Prostate gland (tissue), 2 donors: ENCODE data around the gene PIP5K1B. TPM values are rescaled to one million over a fixed set of nuclear protein-coding genes. Genes with fewer than 3 reads are reported as not detected.

ENCODE experiments used
- DNase-seq: peaks from one replicate; pipeline ENCODE4 v3.0.0-alpha.2; 2019; ENCODE audit warnings: low spot score
- H3K27ac ChIP-seq, 2 donors: fragments of 200-600 bp; sonication (generic); 2 replicates each; pipeline ENCODE4 v1.5.1; 2017 to 2019
- H3K27me3 ChIP-seq: fragments of 200-600 bp; sonication (generic); replicated peaks from 2 replicates; pipeline ENCODE4 v1.5.1; 2019; ENCODE audit not compliant: insufficient read depth
- H3K36me3 ChIP-seq, 2 donors: fragments of 200-600 bp; sonication (generic); 1 replicate in 1 of 2; 2 replicates in 1 of 2; pipeline versions ENCODE4 v1.5.1 to v1.8.1; 2017 to 2019
- H3K4me1 ChIP-seq: fragments of 200-600 bp; sonication (generic); replicated peaks from 2 replicates; pipeline ENCODE4 v1.5.1; 2019
- H3K4me3 ChIP-seq, 2 donors: fragments of 200-600 bp; sonication (generic); 2 replicates each; pipeline ENCODE4 v1.5.1; 2017 to 2019
- H3K9me3 ChIP-seq: fragments of 200-600 bp; sonication (generic); 2 replicates; pipeline ENCODE4 v1.5.1; 2017
- POLR2A ChIP-seq: fragments of 450-650 bp; IDR thresholded peaks from one replicate; pipeline ENCODE4 v1.6.1; 2016; ENCODE audit warnings: antibody characterized with exemption, mild to moderate bottlenecking
- POLR2AphosphoS5 ChIP-seq: sonication (generic); formaldehyde crosslinking; IDR thresholded peaks from one replicate; pipeline ENCODE4 v1.6.1; 2017; ENCODE audit warnings: antibody characterized with exemption
- WGBS: methylation state at CpG from one replicate; pipeline ENCODE4 v1.1.5; 2018; 5-methylcytosine and 5-hydroxymethylcytosine counted together
- intact Hi-C: fragments of 100-400 bp; cut with DNase I; formaldehyde crosslinking; loops from one replicate; pipeline ENCODE4 v1.14.2; 2022
- total RNA-seq, 2 donors: library from RNA; depleted of rRNA; stranded (reverse); fragments of >200 nt; gene quantifications; one replicate each; pipeline ENCODE4 v1.1.0, GENCODE V29; 2016
- TF ChIP-seq, protein P1 (sequence below), 4 experiments: fragments of 200-600 bp in 2 of 4; fragments of 450-650 bp in 2 of 4; sonication (generic) in 2 of 4; IDR thresholded peaks; 1 replicate in 3 of 4; 2 replicates in 1 of 4; pipeline ENCODE4 v1.5.1; 2016 to 2019; ENCODE audit warnings: antibody characterized with exemption in 4 of 4, mild to moderate bottlenecking in 2 of 4, moderate library complexity in 2 of 4

PIP5K1B gene
- total RNA-seq, 2 donors from 2014 or later = 1.6 to 38.3 TPM

- 45% methylated on average over 2 of the region's 2 CpGs for WGBS
- TF ChIP-seq POLR2AphosphoS5 = no peak
- no peak for TF ChIP-seq POLR2A
- TF ChIP-seq, protein P1, sequence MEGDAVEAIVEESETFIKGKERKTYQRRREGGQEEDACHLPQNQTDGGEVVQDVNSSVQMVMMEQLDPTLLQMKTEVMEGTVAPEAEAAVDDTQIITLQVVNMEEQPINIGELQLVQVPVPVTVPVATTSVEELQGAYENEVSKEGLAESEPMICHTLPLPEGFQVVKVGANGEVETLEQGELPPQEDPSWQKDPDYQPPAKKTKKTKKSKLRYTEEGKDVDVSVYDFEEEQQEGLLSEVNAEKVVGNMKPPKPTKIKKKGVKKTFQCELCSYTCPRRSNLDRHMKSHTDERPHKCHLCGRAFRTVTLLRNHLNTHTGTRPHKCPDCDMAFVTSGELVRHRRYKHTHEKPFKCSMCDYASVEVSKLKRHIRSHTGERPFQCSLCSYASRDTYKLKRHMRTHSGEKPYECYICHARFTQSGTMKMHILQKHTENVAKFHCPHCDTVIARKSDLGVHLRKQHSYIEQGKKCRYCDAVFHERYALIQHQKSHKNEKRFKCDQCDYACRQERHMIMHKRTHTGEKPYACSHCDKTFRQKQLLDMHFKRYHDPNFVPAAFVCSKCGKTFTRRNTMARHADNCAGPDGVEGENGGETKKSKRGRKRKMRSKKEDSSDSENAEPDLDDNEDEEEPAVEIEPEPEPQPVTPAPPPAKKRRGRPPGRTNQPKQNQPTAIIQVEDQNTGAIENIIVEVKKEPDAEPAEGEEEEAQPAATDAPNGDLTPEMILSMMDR (IDR thresholded peaks at IDR 0.05) = no peak
- no peak overlapping the region for H3K4me3 ChIP-seq
- no peaks in the 10 kb centered on the region for H3K9me3 ChIP-seq
- DNase-seq = no peak
- intact Hi-C loops = no loop called here
- no peaks in the 10 kb centered on the region for H3K27me3 ChIP-seq
- H3K36me3 ChIP-seq = no peaks in the 10 kb centered on the region
- no peak overlapping the region for H3K27ac ChIP-seq
- H3K4me1 ChIP-seq = no peaks in the 10 kb centered on the region
Observed at GRCh38 chr9:68970151-68970550, 265.1 kb downstream of the PIP5K1B start.

- Histone ChIP-seq H3K27ac (no peak overlapping the region), H3K4me3 (no peak overlapping the region), H3K9me3 (no peaks in the 10 kb centered on the region), H3K36me3 (no peaks in the 10 kb centered on the region), H3K4me1 (no peaks in the 10 kb centered on the region), H3K27me3 (no peaks in the 10 kb centered on the region)
- intact Hi-C loops = no loop called here
- TF ChIP-seq POLR2AphosphoS5 = no peak
- TF ChIP-seq POLR2A = no peak
- TF ChIP-seq, protein P1 (IDR thresholded peaks at IDR 0.05) = no peak
- DNase-seq = no peak
- 92% methylated on average over 3 of the region's 3 CpGs for WGBS
Observed at GRCh38 chr9:68973619-68974018, 268.6 kb downstream of the PIP5K1B start.

DNA sequence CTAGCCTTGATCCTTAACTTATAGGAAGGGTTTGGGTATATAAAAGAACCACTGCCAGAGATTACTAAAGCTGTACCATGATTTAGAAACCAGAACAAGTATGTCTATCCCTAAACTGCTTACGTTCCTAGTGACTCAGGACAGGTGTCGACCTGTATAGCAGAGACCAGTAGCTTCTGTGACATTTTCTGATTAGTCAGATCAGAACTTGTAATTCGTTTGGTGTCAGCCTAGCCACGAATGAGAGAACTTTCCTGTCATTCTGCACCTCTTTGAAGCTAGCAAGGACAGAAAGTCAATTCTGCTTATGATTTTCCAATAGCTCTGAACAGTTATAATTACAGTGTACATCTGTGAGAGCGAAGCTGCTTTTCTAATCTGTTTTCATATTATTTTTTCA, 269.4 kb downstream of the PIP5K1B start:
- intact Hi-C loops = no loop called here
- 81% methylated on average over 5 of the region's 5 CpGs for WGBS
- H3K9me3 ChIP-seq = no peaks in the 10 kb centered on the region
- no peaks in the 10 kb centered on the region for H3K4me1 ChIP-seq
- H3K27ac ChIP-seq = no peak overlapping the region
- no peak overlapping the region for H3K4me3 ChIP-seq
- no peaks in the 10 kb centered on the region for H3K27me3 ChIP-seq
- no peaks in the 10 kb centered on the region for H3K36me3 ChIP-seq
- no peak for DNase-seq
- TF ChIP-seq POLR2AphosphoS5 (no peak), POLR2A (no peak)
- TF ChIP-seq, protein P1 (IDR thresholded peaks at IDR 0.05) = no peak

GRCh38 chr9:68974901-68975300, 269.9 kb downstream of the PIP5K1B start:
- H3K27ac ChIP-seq = no peak overlapping the region
- WGBS = 74% methylated on average over 3 of the region's 3 CpGs
- intact Hi-C loops = no loop called here
- no peak for DNase-seq
- TF ChIP-seq POLR2A = no peak
- H3K9me3 ChIP-seq = no peaks in the 10 kb centered on the region
- no peaks in the 10 kb centered on the region for H3K27me3 ChIP-seq
- H3K4me1 ChIP-seq = no peaks in the 10 kb centered on the region
- H3K4me3 ChIP-seq = peak overlapping the region in 1 of 2 donors; percentile 1
- H3K36me3 ChIP-seq = no peaks in the 10 kb centered on the region

DNA sequence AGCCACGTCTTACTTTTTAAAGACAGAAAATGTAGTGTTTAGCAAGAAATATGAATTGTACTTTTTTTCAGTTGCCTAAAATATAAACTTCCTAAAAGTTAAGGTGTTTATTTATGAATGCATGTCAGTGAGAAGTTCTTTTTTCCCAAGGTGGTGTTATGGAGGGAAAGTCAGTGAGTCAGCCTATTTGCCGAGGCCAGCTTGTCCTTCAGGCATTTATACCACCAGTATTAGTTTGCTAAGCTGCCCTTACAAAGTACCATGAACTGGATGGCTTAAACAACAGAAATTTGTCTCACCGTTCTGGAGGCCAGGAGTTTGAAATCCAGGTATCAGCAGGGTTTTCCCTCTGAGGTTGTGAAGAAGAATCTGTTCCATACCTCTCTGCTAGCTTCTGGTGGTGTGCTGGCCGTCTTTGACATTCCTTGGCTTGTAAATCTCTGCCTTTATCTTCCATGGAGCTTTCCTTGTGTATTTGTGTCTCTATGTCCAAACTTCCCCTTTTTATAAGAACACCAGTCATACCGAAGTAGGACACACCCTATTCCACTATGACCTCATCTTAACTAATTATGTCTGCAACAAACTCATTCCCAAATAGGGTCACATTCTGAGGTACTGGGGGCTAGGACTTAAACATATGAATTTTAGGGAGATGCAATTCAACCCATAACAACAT, 270.5 kb downstream of the PIP5K1B start:
- TF ChIP-seq, protein P1 (IDR thresholded peaks at IDR 0.05) = no peak
- TF ChIP-seq POLR2AphosphoS5 = peak; percentile 5
- H3K9me3 ChIP-seq = no peaks in the 10 kb centered on the region
- DNase-seq = no peak
- H3K4me1 ChIP-seq = no peaks in the 10 kb centered on the region
- H3K4me3 ChIP-seq = peak overlapping the region in 1 of 2 donors; percentile 1
- H3K27ac ChIP-seq = peak overlapping the region; percentile 7 to 8
- intact Hi-C loops = no loop called here
- 42% methylated on average over 5 of the region's 5 CpGs for WGBS
- no peaks in the 10 kb centered on the region for H3K27me3 ChIP-seq
- H3K36me3 ChIP-seq = no peaks in the 10 kb centered on the region
